HG02759 (cell line): ENCODE data around the gene SLC11A2.
"Not testable (repeated sequence)": the region's sequence is repeated elsewhere in the genome, so short reads cannot be mapped to it uniquely, and the experiment has no call there.

Experiments used
- ATAC-seq: cut with Tn5 transposase; IDR thresholded peaks from one replicate; pipeline ENCODE4 v1.9.1; 2021; ENCODE audit warnings: mild to moderate bottlenecking, moderate library complexity; ENCODE audit not compliant: unreplicated experiment

SLC11A2 gene

DNA sequence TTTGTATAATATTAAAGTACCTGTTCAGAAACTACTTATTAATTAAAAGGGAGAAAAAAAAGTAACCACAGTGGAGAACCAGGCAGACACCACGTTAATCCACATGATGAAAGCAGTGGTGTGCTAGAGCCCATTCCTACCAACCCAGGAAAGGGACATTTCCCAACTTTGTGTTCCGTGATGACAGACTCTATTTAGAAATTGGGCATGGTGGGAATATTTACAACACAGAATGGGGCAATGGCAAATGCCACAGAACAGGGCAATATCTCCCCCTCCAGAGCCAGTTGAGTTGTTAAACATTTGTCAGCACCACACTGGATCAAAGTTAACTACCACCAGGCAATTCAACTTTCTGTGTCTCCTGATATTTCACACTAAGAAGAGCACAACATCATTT, 75.1 kb downstream of the SLC11A2 start:
- ATAC-seq = no peak

DNA sequence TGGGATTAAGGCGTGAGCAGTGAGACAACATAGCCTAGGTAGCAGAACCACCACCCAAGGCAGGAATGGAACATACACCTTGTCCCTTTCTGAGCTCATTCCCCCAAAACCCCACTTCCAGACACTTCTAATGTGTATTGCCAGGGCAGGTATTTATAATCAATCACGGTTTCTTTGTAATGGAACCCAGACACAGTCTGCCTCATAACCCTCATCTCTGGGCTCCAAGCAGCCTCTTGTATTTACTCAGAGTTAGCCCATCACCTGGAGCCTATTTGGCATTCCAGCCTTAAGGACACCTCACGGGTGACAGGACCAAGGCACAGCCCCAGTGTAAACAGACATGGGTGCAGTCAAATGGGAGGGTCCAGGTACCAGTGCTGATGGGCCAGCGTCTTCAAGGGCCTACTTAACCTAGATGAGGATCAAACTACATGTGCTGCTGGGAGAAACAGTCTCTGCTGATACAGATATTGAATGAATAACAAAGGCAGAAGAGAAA, 76.3 kb downstream of the SLC11A2 start:
- no peak for ATAC-seq

DNA sequence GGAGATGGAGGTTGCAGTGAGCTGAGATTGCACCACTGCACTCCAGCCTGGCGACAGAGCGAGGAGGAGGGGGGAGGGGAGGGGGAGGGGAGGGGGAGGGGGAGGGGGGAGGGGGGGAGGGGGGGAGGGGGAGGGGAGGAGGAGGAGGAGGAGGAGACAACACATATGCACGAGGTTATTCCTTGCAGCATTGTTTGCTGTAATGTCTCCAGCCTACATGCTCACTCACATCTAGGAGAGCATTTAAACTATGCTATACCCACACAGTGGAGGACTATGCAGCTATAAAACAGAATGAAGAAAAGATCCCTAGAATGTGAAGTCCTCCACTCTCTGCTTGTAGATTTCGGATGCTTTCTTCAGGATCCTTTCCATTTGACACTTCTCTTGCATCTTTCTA, 77.4 kb downstream of the SLC11A2 start:
- ATAC-seq = no peak

DNA sequence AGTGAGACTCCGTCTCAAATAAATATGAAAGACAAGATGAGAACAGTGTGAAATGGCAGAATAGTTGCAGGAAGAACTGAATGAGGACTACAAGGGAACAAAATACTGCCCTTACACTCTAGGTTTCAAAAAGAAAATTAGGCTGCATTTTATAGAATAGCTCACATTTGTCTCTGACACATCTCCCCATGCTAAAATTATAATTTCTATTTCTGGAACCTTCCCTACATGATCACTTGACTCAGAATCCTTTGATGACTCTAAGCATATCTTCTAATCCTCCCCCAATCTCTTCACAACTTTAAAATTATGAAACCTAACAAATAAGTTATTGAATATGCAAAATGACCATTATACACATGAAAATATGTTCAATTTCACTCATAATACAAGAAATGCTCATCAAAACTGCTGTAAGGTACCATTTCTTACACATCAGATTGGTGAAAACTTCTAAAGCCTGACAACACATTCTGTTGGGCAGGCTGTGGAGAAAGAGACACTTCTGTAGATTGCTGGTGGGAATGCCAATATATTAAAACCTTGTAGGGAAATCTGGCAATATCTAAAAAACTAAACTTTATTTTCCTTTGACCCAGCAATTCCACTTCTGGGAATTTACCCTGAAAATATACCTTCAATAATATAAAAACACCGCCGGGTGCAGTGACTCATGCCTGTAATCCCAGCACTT, 78.1 kb downstream of the SLC11A2 start:
- ATAC-seq = no peak

DNA sequence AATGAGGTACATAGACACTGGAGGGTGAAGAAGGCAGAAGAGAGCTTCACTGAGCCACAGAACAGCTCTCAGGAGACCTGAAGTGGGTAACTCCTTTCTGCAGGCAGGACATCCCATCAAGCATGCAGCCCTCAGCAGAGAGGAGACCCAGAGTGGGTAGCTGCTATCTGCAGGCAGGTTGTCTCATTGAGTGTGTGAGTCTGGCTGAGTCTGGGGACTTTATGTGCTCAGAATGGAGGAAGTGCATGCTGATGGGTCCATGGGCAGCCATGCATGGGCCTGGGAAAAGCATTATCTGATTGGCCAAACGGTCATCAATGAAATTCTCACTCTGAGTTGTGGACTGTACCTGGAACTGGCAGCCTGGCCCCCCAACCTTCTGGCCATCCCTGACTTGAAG, 88.5 kb downstream of the SLC11A2 start:
- ATAC-seq = no peak

DNA sequence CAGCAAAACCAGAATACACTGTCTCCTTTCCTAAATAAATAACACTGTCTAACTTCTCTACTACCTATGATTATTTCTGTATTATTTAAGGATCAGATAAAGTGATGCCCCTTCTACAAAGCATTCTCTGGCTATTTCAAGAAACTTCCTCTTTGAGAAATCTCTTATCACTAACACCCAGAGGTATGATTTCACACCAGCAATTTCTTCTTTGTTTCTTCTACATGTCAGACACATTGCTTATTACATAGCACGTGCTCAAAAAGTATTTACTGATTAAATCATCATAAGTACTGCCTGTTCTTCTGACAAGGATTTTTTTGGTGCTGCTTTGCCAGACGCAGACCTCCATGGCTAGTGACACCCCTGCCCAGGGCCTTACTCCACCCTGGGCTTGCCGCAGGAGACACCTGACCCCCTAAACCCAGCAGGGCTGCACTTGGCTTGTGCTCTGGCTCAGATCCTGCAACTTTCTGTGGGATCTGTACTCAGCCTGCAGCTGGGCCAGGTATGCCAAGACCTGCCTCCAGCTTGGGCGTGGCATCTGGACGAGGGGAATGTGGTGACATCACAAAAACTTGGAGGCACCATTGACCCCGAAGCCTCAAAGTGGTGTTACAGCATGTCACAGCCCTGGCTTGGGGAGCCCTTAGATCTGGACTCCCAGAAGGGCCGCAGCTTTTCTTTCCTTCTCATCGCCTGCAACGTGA, 89.2 kb downstream of the SLC11A2 start:
- no peak for ATAC-seq

DNA sequence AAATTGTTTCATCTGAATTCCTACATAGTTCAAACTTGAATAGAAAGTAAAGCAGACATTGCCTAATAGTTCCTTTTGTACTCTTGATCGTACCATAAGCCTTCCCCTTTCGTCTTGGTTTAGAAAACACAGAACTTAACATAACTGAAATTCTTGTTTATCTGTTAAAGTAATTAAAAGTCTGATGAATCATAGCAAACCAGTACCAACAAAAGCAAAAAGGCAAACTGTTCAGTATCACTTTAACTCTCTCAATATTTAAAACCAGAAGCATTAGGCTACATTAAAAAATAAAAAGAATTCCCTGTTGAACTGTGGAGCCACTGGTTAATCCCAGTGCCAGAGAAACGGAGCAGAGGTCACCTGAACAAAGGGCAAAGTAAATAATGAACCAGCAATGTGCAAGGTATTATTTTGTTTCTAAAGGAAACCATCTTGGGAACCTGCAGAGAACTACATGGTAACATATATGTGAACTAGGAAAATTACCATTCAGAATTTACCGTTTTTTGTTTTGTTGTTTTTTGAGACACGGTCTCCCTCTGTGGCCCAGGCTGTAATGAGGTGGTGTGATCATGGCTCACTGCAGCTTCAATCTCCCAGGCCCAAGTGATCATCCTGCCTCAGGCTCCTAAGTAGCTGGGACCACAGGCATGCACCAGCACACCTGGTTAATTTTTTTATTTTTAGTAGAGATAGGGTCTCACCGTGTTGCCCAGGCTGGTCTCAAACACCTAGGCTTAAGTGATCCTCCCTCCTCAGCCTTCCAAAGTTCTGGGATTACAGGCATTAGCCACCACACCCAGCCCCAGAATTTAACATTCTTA, 91.0 kb downstream of the SLC11A2 start:
- no peak for ATAC-seq

DNA sequence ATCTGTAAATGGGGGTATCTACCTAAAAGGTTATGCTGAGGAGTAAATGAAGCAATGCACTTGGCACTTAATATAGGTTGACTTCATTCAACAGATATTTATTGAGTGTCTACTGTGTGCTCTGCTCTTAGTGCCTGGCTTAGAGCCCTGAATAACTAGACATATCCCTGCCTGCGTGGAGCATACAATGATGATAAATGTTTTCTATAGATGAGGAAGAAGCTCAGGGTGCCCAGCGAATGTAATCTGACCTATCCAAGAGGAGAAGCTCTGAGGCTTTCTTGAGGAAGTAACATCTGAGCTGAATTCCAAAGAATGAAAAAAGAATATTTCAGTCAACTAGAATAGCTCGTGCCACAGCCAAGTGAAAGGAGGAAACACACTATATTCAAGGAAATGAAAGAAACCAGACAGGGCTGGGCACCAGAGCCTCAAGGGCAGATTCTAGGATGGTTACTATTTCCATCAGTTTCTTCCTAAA, 91.8 kb downstream of the SLC11A2 start:
- ATAC-seq = no peak

DNA sequence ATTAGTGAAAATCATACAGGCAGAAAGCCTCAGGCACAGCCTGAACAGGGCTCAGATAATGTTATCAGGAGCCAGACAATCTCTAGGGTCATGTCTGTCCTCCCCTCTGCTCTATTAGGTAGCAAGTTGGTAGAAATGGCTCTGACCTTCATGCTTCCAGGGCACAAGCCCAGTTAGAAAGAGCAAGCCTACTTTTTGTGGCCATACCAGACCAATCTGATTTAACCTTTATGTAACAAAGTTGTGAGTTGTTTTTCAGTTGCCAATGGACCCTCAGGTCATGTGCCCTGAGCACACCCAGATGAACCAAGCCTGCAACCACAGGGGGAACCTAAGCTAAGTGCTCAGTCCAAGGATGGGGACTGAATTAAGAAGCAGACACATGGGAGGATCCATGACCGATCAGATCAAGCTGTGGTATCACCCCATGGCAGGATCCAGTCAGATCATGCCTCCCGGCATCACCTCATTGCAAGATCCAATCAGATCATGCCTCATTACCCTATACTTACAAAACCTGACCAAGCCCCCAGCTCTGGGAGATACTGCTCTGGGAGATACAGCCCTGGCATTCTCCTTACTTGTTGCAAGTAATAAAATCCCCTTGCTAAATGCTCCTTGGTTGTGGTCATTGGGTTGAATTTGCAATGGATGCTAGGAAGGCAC, 92.6 kb downstream of the SLC11A2 start:
- no peak for ATAC-seq

DNA sequence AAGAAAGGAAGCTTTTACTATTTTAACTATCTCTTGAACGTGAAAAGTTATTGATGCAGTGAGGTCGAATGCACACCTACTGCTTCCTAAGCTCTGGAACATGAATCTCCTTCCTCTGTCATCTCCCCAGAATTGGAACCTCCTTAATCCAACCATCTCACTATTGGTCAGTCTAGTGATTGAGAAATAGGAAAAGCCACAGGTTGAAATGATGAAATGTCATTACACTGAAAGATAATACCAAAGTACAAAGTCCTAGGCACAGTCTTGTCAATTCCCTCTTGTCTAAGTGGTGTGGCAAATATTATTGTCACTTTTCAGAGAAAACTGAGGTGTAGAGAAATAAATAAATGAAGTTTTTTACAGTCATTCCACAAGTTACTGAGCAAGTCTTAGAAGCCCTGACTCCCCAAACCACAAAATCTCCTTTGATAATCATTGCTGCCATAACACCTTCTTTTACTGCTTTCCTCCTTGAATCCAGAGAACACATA, 93.3 kb downstream of the SLC11A2 start:
- ATAC-seq = no peak

DNA sequence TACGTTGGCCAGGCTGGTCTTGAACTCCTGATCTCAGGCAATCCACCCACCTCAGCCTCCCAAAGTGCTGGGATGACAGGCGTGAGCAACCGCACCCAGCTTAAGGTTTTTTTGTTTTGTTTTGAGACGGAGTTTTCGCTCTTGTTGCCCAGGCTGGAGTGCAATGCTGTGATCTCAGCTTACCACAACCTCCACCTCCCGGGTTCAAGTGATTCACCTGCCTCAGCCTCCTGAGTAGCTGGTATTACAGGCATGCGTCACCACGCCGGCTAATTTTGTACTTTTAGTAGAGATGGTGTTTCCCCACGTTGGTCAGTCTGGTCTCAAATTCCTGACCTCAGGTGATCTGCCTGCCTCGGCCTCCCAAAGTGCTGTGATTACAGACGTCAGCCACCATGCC, 95.7 kb downstream of the SLC11A2 start:
- not testable (repeated sequence) for ATAC-seq

DNA sequence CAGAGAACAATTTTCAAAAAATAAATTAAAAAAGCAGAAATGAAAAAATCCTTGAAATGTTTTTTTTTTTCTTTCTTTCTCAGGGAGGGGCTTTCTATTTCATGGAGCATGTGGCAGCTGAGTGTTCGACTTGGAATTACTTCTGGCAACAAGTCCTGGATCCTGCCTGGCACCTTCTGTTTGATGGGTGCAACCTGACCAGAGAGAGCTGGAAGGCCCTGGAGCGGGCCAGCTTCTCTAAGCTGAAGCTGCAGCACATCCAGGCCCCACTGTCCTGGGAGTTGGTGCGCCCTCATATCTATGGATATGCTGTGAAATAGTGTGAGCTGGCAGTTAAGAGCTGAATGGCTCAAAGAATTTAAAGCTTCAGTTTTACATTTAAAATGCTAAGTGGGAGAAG, 96.4 kb downstream of the SLC11A2 start:
- ATAC-seq = no peak
